SK-N-SH (cell line): ENCODE results near the gene SFXN3.

ENCODE experiments used
- GABPA ChIP-seq: IDR thresholded peaks from 2 replicates; pipeline ENCODE4 v1.4.0; 2012; ENCODE audit warnings: low read depth, mild to moderate bottlenecking
- JUND ChIP-seq: IDR thresholded peaks from 2 replicates; pipeline ENCODE4 v1.4.0; 2012
- MEF2A ChIP-seq: IDR thresholded peaks from 2 replicates; pipeline ENCODE4 v1.4.0; 2012; ENCODE audit warnings: low read depth, borderline replicate concordance
- POLR2AphosphoS5 ChIP-seq: IDR thresholded peaks from 2 replicates; pipeline ENCODE4 v1.6.1; 2012; ENCODE audit warnings: low read depth, low read length
- RAD21 ChIP-seq: IDR thresholded peaks from 2 replicates; pipeline ENCODE4 v1.6.1; 2012; ENCODE audit warnings: mild to moderate bottlenecking, low read length
- SIN3A ChIP-seq: IDR thresholded peaks from 2 replicates; pipeline ENCODE4 v1.6.1; 2012; ENCODE audit warnings: low read depth, mild to moderate bottlenecking, low read length, moderate library complexity, borderline replicate concordance
- TF ChIP-seq, protein P1 (sequence below): fragments of 200-600 bp; sonication (generic); IDR thresholded peaks from 2 replicates; pipeline ENCODE4 v1.6.1; 2017; ENCODE audit warnings: antibody characterized with exemption, mild to moderate bottlenecking, moderate library complexity
- TF ChIP-seq, protein P2 (sequence below): IDR thresholded peaks from 2 replicates; pipeline ENCODE4 v1.4.0; 2012; ENCODE audit warnings: low read depth

DNA sequence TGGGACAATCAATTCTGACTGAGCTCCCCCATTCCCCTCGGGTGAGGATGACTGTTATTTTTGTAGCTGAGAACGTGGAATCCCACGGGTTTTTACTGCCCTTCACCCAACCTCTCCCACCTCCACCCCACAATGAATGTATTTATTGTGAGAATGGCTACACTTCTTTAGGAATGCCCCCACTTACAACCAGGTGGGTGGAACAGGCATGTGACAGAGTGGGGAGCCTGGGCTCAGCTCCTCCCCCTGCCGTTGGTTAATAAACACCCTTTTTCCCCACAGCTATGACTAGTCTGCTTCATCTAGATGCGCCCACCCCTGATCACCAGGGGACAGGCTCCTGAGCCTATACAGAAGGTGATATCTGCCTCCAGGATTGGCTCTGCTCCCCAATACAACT is 45.7 kb upstream of the SFXN3 start:
- TF ChIP-seq GABPA, result no peak
- TF ChIP-seq JUND, result no peak
- TF ChIP-seq, protein P1, sequence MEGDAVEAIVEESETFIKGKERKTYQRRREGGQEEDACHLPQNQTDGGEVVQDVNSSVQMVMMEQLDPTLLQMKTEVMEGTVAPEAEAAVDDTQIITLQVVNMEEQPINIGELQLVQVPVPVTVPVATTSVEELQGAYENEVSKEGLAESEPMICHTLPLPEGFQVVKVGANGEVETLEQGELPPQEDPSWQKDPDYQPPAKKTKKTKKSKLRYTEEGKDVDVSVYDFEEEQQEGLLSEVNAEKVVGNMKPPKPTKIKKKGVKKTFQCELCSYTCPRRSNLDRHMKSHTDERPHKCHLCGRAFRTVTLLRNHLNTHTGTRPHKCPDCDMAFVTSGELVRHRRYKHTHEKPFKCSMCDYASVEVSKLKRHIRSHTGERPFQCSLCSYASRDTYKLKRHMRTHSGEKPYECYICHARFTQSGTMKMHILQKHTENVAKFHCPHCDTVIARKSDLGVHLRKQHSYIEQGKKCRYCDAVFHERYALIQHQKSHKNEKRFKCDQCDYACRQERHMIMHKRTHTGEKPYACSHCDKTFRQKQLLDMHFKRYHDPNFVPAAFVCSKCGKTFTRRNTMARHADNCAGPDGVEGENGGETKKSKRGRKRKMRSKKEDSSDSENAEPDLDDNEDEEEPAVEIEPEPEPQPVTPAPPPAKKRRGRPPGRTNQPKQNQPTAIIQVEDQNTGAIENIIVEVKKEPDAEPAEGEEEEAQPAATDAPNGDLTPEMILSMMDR, result no peak
- TF ChIP-seq POLR2AphosphoS5, result peak; percentile 9; the same call in 1 of the 2 replicates
- no peak for TF ChIP-seq MEF2A
- TF ChIP-seq, protein P2, sequence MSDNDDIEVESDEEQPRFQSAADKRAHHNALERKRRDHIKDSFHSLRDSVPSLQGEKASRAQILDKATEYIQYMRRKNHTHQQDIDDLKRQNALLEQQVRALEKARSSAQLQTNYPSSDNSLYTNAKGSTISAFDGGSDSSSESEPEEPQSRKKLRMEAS, result no peak
- no peak for TF ChIP-seq SIN3A
- TF ChIP-seq RAD21, result no peak
